ENCODE data around the gene KCNIP4. TPM values are rescaled to one million over a fixed set of nuclear protein-coding genes. Genes with fewer than 3 reads are reported as not detected.

Gene KCNIP4
- total and polyA plus RNA-seq, 12 donors = 0.44 to 4.1 (median 1.6) TPM

DNA sequence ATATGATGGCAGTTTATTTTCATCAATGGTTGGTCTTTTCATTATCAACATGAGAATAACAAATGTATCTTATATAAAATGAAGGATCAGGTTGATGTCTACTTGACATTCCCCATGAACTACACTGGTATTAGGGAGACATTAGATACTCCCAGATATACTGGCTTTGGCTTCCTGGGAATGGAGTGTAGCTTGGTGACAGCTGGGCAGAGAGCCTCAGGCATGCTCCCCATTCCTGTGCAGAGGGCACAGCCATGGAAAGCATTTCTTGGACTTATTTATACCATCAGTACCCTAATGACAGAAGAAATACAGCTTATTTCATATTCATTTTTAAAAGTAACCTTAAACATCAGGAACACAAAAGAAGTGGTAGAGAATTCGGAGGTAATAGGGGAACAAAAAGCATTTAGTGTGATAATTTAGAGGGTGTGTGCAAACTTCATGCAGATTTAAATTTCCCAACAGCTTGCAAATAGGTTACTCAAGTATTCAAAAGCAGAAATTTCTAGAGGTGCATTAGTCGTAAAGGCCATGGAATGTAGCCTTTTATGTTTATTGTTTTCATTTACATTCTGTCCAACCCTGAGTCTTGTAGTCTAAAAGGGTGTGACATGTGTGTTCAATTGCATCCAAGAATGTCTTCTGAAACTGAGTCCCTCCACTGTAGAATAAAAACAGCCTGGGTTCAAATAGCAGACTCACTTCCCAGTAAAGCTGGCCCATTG is 573.8 kb downstream of the KCNIP4 start:
- no peak for DNase-seq
- intact Hi-C loops (cut with DNase I) = no loop called here
- Histone ChIP-seq H3K9me3 (replicated peaks in 1 of 3) (no peaks in the 10 kb centered on the region), H3K36me3 (replicated peaks in 1 of 2) (no peaks in the 10 kb centered on the region), H3K27ac (no peak overlapping the region), H3K4me3 (no peak overlapping the region), H3K27me3 (no peaks in the 10 kb centered on the region), H3K4me1 (replicated peaks in 1 of 2) (no peaks in the 10 kb centered on the region)
- TF ChIP-seq, protein P1, sequence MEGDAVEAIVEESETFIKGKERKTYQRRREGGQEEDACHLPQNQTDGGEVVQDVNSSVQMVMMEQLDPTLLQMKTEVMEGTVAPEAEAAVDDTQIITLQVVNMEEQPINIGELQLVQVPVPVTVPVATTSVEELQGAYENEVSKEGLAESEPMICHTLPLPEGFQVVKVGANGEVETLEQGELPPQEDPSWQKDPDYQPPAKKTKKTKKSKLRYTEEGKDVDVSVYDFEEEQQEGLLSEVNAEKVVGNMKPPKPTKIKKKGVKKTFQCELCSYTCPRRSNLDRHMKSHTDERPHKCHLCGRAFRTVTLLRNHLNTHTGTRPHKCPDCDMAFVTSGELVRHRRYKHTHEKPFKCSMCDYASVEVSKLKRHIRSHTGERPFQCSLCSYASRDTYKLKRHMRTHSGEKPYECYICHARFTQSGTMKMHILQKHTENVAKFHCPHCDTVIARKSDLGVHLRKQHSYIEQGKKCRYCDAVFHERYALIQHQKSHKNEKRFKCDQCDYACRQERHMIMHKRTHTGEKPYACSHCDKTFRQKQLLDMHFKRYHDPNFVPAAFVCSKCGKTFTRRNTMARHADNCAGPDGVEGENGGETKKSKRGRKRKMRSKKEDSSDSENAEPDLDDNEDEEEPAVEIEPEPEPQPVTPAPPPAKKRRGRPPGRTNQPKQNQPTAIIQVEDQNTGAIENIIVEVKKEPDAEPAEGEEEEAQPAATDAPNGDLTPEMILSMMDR (IDR thresholded peaks at IDR 0.05) = no peak
- no peak for TF ChIP-seq POLR2A (IDR thresholded peaks at IDR 0.05)
- WGBS, 4 donors = 74 to 86% (median 82%) methylated on average over 2 of the region's 2 CpGs

DNA sequence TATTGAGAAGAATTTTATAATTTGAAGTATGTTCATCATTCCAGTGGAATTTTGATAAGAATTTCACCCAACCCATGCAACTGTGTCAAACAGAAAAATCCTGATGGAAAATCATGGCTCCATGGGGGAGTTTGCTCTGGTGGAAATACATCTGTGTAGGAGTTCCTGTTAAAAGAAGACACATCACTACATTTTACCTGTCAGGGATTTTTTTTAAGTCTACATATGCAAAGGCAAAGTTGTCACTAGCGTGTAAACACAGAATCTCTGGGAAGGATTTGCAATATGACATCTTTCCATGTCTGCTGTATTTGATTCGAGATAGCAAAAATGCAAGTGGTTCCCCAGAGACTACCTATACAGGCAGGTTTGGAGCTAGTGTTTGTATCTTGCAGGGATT is 581.0 kb downstream of the KCNIP4 start:
- TF ChIP-seq POLR2A (IDR thresholded peaks at IDR 0.05) = no peak
- TF ChIP-seq, protein P1 (IDR thresholded peaks at IDR 0.05) = no peak
- Histone ChIP-seq H3K36me3 (replicated peaks in 1 of 2) (no peaks in the 10 kb centered on the region), H3K4me3 (no peak overlapping the region), H3K27ac (no peak overlapping the region), H3K9me3 (replicated peaks in 1 of 3) (no peaks in the 10 kb centered on the region), H3K4me1 (replicated peaks in 1 of 2) (no peaks in the 10 kb centered on the region), H3K27me3 (no peaks in the 10 kb centered on the region)
- no peak for DNase-seq
- WGBS, 4 donors = 38 to 56% (median 44%) methylated on average over 2 of the region's 2 CpGs
- intact Hi-C loops (cut with DNase I) = no loop called here

DNA sequence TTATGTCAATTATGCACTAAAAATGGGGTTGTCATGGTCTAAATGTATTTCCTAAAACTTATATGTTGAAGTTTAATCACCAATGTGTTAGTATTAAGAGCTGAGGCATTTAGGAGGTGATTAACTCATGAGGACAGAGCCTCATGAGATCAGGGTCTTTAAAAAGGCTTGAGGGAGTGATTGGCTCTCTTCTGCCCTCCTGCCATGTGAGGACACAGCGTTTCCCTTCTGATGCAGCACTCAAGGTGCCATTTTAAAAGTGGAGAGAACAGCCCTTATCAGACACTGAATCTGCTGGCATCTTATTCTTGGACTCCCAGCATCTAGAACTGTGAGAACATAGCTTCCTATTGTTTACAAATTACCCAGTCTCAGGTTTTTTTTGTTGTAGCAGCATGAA is 581.7 kb downstream of the KCNIP4 start:
- no peak for DNase-seq
- H3K27me3 ChIP-seq = no peaks in the 10 kb centered on the region
- no peaks in the 10 kb centered on the region for H3K36me3 ChIP-seq (replicated peaks in 1 of 2)
- no peaks in the 10 kb centered on the region for H3K4me1 ChIP-seq (replicated peaks in 1 of 2)
- H3K9me3 ChIP-seq (replicated peaks in 1 of 3) = no peaks in the 10 kb centered on the region
- 33 to 59% (median 45%) methylated on average over 1 of the region's 1 CpG for WGBS, 4 donors
- H3K27ac ChIP-seq = no peak overlapping the region
- intact Hi-C loops (cut with DNase I) = no loop called here
- H3K4me3 ChIP-seq = no peak overlapping the region
- TF ChIP-seq POLR2A (IDR thresholded peaks at IDR 0.05) = no peak
- TF ChIP-seq, protein P1 (IDR thresholded peaks at IDR 0.05) = no peak

DNA sequence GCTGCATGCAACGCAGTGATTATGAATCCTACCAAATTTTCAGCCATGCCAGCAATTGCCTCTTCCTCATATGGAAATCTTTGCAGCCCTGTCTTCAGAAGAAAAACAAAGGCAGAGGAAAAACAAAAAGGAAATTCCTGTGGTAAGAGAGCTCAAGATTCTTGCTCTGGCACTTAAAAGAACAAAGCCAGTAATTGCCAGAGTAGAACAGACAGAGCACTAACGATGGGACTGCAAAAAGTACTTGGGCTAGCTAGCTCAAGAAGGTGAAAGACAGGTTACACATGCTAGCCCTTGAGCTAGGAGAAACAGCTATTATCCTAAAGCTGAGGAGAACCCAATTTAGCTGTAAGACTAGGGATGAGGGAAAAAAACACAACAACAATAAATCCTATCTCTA is 582.3 kb downstream of the KCNIP4 start:
- TF ChIP-seq POLR2A (IDR thresholded peaks at IDR 0.05) = no peak
- TF ChIP-seq, protein P1 (IDR thresholded peaks at IDR 0.05) = no peak
- Histone ChIP-seq H3K27me3 (no peaks in the 10 kb centered on the region), H3K27ac (no peak overlapping the region), H3K36me3 (replicated peaks in 1 of 2) (no peaks in the 10 kb centered on the region), H3K9me3 (replicated peaks in 1 of 3) (no peaks in the 10 kb centered on the region), H3K4me3 (no peak overlapping the region), H3K4me1 (replicated peaks in 1 of 2) (no peaks in the 10 kb centered on the region)
- intact Hi-C loops (cut with DNase I) = no loop called here
- 30 to 39% (median 33%) methylated on average over 2 of the region's 2 CpGs for WGBS, 4 donors
- DNase-seq = no peak
